GM18520 (cell line): ENCODE measurements around the gene COL5A3.
"Not testable (repeated sequence)": the region's sequence is repeated elsewhere in the genome, so short reads cannot be mapped to it uniquely, and the experiment has no call there.

Source experiments
- ATAC-seq: cut with Tn5 transposase; IDR thresholded peaks from one replicate; pipeline ENCODE4 v1.9.1; 2021; ENCODE audit not compliant: unreplicated experiment

Gene COL5A3

DNA sequence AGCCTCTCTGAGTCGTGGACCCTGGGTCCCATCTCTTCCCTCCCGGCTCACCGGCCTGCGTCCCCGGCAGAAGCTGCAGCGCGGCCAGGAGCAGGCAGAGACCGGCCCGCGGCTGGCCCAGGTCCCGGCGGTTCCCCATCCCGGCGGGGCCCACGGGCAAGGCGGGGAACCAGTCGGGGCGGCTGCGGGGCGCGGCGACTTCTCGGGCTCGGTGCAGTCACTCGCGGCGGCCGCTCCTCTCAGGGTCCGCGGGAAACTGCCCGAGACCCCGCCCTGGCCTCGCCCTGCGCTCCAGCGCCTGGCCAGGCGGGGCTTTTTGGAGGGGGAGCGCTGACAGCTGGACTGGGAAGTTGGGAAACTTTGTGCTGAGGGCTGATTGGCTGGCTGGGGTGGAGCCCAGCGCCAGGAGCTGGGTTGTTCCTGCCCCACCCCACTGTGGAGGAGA lies at the start of gene COL5A3:
COL5A3 (minus strand) TSS at position 258 of the 445 bp plus-strand sequence; CDS start at position 139, 119 bp downstream.
- no peak for ATAC-seq

DNA sequence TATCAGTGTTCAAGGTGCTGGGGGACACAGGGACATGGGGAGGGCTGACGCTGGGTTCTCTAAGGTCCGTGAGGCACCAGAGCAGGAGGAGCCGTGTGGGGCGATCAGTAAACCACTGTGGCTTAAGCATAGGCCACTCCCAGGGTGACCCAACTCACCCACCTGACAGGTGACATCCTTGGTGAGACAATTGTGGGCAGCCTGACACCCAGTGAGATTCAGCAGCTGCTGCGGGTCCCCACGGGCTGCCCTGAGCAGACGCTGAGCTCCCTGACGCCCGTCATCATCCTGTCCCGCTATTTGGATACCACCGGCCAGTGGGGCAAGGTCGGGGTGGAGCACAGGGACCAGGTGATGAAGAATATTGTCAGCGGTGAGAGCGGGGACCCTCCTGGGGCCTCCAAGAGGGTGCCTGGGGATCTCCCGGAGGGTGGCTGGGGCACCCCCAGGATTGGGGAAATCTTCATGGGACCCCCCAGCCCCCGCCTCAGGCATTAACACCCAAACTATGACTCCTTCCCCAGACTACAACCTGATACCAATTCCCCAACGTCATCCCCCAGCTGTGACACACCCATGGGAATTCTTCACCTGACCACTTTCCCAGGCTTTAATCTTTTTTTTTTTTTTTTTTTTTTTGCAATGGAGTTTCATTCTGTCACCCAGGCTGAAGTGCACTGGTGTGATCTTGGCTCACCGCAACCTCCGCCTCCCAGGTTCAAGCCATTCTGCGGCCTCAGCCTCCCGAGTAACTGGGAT lies 42.5 kb upstream of the COL5A3 start:
- ATAC-seq = no peak

DNA sequence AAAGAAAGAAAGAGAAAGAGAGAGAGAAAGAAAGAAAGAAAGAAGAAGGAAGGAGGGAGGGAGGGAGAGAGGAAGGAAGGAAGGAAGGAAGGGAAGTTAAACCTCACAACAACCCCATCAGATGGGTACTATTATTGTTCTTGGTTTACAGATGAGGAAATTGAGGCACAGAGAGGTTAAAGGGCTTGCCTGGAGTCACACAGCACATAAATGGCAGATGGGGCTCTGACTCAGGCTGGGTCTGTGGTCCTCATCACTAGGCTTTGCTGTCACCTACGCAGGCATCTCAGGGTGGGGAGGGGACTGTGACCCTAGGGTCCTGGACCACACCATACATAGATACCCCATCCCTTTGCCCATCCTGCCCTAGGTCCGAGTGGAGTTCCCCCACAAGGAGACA lies 39.3 kb upstream of the COL5A3 start:
- ATAC-seq = no peak

DNA sequence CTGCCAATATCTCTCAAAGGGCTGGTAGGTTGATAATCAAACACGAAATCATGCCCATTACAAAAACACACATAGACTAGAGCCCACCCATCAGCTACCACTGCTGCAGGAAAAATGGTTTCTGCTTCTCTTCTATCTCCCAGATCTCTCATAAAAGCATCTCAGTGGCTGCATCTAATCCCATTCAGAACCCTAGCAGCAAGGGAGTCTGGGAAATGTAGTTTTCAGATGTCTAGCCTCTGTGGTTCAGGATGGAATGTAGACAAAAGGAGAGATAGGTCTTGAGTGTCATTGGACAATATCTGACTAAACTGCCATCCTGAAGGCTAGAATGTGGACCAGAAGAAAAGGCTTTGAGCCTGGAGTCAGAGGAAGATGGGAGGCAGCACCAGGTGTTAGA lies 35.1 kb upstream of the COL5A3 start:
- no peak for ATAC-seq

DNA sequence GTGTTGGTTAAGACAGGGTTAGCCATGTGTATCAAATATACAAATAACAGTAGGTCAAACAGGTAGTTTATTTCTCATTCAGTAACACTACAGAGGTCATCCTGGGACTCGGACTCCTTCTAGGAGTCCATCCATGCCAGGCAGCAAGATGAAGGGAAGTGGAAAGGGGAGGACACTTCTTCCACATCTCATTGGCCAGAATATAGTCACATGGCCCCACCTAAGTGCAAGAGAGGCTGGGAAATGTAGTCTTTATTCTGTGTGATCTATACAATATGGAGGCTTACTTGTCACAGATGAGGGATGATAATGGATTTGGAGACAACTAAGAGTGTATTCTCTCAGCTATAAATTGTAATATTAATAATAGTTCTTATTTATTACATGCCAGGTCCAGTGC lies 34.1 kb upstream of the COL5A3 start:
- ATAC-seq = no peak

DNA sequence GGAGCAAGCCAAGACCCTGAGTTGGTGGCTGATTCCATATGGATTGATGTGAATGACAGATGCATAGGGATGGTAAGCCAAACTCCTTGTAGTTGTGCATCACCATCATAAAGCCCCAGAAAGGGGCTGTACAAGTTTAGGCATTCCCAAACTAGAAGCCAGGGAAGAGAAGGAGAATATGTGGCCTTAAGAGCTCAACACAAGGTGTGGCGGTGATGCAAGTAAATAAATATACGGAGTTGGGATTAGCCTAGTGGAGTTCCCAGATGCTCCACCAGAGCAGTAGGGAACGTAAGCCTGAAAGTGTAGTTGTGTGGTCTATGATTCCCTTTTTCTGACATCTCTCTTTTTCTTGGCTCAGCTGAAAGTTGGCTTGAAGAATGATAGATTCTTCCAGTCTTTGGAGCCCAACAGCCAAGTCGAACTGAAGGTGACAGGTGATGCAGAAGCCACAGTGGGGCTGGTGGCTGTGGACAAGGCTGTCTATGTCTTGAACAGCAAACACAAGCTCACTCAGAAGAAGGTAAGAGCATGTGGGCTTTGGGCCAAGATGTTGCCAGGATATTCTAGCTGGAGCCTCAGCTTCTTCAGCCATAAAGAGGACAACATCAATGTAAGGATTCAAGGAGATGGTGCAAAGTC lies 33.1 kb upstream of the COL5A3 start:
- ATAC-seq = no peak

DNA sequence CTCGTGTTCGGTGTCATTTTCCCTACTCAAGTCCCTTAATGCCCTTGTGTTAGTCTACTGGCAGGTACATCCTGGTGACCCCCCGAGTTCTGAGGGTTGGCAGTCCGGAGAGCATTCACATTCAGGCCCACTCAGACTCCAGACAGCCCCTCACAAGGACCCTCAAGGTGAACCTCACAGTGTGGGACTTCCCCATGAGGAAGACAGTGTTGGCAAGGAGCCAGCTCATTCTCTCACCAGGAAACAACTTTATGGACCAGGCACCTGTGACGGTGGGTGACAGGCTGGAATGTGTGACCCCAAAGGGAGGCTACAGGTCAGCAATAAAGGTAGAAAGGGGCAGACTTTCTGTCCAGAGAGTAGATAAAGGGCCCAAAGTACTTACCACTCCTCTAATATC lies 27.5 kb upstream of the COL5A3 start:
- no peak for ATAC-seq

DNA sequence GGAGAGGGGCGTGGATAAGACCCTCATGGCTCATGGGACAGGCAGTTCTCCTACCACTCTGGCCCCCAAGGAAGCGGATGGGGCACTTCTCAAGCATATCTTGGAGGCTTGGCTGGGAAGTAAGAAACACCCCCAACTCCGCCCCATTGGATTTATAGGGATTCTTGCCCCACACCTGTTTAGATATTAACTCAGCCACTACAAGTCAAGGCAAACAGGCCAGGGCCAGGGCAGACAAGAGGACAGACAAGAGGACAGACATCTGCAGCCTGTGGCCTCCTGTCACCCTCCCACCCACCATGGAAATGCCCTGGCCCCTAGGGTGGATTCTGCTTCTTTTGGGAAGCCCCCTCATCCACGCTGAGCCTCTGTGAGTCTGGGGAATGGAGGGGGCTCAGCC lies 27.1 kb upstream of the COL5A3 start:
- ATAC-seq = no peak

DNA sequence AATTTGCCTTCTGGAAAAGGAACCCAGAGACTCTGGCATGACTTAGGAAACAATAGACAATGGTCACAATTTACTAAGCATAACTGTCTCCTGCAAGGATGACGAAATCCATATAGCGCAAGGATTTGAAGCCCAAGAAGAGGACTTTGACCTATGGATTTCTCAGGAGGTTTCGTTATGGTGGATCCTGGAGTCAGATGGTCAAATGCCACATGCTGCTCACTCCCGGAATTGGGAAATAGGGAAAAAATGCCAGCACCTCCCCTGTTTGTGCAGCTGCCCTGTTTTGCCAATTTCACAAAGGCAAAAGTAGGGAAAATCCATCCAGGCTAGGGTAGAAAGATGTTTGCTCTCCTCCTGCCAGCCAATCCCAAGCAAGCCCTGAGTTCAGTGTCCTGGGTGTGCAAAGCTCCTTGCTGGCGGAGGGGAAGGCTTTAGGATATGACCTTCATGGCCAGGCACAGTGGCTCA lies 26.3 kb upstream of the COL5A3 start:
- no peak for ATAC-seq

DNA sequence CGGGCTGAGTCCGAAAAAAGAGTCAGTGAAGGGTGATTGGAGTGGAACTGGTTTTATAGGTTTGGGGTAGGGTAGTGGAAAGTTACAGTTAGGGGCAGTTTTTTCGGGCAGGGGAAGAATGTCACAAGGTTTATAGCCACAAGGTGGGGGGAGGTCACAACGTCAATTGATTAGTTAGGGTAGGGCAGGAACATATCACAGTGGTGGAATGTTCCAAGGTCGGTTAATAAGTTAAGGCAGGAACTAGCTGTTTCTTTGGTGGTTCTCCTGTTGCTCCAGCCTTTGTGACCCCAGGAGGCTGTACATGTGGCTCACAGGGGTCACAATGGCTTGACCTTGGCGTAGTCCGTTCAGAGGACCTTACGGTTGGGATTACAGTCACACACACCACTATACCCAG lies 23.3 kb upstream of the COL5A3 start:
- no peak for ATAC-seq

DNA sequence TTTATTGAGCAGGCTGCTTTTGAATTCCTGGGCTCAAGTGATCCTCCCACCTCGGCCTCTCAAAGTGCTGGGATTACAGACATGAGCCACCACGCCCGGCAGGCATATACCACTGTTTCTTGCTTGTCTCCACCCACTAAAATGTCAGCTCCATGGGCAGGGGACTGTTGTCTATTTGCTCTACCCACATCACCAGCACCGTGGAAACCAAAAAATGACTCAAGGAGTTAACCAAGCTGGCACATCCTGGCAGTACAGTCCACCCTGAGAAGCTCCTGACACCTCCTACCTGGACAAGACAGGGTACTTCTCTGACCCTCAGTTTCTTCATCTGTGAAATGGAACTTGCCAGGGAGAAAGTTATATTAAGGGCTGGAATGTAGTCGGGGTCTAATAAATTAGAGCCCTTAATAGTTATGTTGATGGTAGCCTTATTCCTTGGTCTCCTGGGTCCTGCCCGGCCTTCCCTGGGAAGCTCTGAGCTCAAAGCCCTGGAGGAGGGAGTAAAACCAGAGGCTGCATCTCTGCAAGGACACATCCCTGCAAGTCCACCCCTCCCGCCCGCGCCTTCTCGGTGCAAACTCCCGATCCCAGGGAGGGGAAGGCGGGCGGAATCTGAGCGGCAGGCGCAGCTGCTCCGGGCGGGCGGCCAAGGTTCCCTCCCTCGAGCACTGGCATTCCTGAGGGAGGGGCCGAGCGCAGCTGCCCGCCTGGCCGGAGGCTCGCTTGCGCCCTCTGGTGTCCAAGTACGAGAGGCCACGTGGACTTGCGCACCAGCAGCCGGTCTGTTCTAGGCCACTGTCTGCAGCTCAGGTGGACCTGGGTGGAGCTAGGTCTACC lies 17.1 kb upstream of the COL5A3 start:
- ATAC-seq = peak; percentile 60

DNA sequence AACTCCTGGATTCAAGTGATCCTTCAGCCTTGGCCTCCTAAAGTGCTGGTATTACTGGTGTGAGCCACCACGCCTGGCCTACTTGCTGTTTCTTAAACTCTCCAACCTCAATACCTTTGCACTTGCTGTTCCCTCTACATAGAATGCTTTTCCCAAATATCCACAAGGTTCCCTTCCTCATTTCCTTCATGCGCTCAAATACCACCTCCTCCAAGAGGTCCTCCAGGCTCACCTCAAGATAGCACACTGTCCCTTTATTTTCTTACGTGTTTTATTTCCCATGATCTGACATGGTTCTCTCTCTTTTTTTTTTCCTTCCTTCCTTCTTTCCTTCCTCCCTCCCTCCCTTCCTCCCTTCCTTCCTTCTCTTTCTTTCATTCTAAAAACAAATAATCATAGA lies 16.4 kb upstream of the COL5A3 start:
- ATAC-seq = no peak

DNA sequence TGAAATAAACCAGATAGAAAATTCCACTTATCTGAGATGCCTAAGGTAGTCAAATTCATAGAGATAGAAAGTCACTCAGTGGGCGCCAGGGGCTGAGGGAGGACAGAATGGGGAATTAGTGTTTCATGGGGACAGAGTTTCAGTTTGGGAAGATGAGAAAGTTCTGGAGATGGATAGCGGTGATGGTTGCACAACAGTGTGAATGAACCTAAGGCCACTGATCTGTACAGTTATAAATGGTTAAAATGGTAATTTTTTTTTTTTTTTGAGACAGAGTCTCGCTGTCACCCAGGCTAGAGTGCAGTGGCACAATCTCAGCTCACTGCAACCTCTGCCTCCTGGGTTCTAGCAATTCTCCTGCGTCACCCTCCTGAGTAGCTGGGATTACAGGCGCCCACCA lies 12.8 kb upstream of the COL5A3 start:
- ATAC-seq = not testable (repeated sequence)

DNA sequence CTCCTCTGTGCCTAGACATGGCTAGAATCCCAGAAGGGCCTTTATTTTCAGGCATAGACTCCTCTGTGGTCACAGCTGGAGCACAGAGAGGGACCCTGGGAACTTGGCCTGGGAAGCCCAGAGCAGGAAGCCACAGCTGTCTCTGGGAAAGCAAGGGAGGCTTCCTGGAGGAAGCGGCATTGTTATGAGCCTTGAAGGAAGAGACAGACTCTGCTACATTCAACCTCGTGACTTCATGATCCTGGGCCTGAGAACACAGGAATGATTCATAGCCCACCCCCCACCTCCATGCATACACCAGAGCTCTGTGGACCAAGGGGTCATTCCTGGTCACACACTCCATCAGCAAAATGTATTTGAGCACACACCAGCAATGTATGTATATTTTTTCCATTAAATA lies 11.6 kb upstream of the COL5A3 start:
- no peak for ATAC-seq

DNA sequence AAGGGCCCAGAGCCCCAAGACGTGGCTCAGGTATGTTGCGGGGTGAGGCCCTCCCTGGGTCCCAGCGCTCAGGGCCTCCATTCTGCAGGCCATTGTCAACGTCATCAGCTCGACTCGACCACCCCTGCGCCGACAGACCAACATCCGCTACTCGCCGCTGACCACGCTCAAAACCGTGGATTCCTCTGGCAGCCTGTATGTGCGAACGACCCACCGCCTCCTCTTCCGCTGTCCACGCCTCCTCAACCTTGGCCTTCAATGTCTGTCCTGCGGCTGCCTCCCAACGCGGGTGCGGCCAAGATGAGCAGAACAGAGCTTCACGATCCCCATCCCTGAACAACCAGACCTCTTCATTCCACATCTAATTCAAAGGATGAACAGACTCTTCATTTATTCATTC lies 11.1 kb upstream of the COL5A3 start:
- no peak for ATAC-seq

DNA sequence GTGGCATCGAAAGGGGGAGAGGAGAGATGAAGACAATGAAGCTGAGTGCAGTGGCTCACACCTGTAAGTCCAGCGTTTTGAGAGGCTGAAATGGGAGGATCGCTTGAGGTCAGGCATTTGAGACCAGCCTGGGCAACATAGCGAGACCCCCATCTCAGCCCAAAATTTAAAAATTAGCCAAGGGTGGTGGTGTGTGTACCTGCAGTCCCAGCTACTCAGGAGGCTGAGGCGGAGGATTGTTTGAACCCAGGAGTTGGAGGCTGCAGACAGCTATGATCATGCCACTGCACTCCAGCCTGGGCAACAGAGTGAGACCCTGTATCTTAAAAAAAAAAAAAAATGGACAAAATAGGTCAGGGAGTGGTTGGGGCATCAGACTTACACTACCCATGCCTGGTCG lies 10.5 kb upstream of the COL5A3 start:
- no peak for ATAC-seq

DNA sequence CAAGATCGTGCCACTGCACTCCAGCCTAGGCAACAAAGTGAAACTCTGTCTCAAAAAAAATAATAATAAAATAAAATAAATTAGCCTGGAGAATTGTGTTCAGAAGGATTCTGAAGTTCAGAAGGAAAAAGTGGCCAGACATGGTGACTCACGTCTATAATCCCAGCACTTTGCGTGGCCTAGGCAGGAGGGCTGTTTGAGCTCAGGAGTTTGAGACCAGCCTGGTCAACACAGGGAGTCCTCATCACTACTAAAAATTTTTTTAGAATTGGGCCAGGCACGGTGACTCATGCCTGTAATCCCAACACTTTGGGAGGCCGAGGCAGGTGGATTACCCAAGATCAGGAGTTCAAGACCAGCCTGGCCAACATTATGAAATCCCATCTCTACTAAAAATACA lies 8.9 kb upstream of the COL5A3 start:
- ATAC-seq = no peak

DNA sequence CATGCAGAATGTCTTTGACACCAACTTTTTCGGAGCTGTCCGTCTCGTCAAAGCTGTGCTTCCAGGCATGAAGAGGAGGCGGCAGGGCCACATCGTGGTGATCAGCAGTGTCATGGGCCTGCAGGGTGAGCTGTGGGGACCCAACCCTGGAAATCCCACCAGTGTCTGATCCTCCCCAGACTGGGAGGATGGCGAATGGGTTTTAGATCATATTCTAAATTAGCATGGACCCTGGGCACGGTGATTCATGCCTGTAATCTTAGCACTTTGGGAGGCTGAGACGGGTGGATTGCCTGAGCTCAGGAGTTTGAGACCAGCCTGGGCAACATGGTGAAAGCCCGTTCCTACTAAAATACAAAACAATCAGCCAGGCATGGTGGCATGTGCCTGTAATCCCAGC lies 8.5 kb upstream of the COL5A3 start:
- ATAC-seq = no peak

DNA sequence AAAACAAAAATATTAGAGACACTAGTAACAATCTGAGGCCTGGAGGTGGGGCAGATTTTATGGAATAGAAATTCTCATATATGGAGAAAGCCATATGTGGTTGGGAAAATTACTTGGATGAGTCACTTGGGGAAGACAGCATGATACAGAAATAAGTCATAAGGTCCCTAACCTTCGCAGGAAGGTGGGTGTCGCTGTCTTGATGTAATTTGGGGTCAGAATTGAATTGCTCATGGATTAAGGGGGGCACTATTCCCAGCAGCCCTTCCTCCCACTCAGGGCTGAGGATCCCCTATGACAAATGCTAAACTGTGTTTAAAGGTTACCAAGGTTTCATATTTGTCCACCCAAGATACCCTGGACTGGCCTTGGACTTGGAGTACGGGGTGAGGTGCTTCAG lies 8.0 kb upstream of the COL5A3 start:
- ATAC-seq = no peak

DNA sequence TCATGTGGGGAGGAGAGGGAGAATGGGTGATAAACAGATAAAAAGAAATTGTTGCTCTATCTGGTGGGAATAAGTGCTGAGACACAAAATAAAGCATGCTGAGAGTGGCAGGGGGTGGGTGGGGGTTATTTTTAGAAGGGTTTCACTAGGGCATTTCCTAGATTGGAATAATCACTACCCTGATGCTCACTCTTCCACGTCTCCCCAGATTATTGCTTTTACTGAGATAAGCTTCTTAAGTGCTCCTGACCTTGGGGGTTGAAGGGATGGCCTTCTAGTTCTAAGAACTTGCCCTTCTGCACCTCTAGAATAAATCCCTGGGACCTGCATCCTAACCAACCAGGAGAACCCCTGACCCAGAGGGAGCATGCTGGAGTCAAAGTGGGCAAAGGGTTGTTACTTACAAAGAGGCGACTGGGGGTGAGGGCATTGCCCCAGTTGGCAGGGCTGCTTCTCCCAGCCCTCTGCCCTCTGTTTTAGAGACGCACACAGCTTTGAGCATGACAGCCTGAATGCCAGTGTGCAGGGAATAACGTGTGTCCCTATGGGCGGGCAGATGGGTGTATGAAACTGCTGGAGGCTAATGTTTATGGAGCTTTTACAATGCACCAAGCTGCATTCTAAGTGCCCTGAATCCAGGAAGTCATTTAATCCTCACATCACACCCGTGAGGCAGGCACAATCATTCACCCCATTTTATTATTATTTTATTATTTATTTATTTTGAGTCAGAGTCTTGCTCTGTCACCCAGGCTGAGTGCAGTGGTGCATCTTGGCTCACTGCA lies 3.7 kb upstream of the COL5A3 start:
- ATAC-seq = no peak

DNA sequence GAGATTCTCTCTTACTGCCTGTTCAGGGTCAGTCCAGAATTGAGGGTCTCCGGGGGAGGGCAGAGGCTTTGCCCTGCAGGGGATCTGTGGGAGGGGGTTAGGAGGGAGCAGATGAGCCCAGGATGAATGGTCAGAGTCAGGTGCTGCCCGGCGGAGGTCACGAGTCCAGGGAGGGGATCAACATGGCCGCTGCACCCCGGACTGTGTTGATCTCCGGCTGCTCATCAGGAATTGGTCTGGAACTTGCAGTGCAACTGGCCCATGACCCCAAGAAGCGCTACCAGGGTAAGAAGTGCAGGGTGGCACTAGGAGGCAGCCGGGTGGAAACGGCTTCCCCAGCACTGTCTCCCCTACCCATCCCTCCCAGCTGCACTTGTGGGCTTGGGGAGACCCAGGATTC lies 3.0 kb upstream of the COL5A3 start, which contains the start of gene RDH8:
RDH8 (plus strand) TSS at position 168 of the 400 bp plus-strand sequence; CDS start at position 183, 15 bp downstream.
- no peak for ATAC-seq
